GM19395 (cell line): Measurements from ENCODE around the gene FAM171A2.
"Not testable (repeated sequence)": the region's sequence is repeated elsewhere in the genome, so short reads cannot be mapped to it uniquely, and the experiment has no call there.

Source experiments
- ATAC-seq: cut with Tn5 transposase; IDR thresholded peaks from one replicate; pipeline ENCODE4 v1.9.1; 2021; ENCODE audit warnings: mild to moderate bottlenecking, moderate library complexity; ENCODE audit not compliant: unreplicated experiment

Gene FAM171A2

GRCh38 chr17:44363613-44364159, at the start of gene FAM171A2:
Gene FAM171A2 (minus strand): TSS chr17:44363853. CDS start chr17:44363714, 139 bp downstream.
- no peak for ATAC-seq

GRCh38 chr17:44409309-44410028, 45.8 kb upstream of the FAM171A2 start:
- no peak for ATAC-seq

GRCh38 chr17:44408786-44409185, 45.1 kb upstream of the FAM171A2 start:
- no peak for ATAC-seq

- ATAC-seq, result no peak
These were observed 39.0 kb upstream of the FAM171A2 start for GRCh38 chr17:44402564-44403172.

GRCh38 chr17:44400226-44400847, 36.7 kb upstream of the FAM171A2 start:
- no peak for ATAC-seq

- no peak for ATAC-seq
These were observed 35.3 kb upstream of the FAM171A2 start for GRCh38 chr17:44398692-44399691.

DNA sequence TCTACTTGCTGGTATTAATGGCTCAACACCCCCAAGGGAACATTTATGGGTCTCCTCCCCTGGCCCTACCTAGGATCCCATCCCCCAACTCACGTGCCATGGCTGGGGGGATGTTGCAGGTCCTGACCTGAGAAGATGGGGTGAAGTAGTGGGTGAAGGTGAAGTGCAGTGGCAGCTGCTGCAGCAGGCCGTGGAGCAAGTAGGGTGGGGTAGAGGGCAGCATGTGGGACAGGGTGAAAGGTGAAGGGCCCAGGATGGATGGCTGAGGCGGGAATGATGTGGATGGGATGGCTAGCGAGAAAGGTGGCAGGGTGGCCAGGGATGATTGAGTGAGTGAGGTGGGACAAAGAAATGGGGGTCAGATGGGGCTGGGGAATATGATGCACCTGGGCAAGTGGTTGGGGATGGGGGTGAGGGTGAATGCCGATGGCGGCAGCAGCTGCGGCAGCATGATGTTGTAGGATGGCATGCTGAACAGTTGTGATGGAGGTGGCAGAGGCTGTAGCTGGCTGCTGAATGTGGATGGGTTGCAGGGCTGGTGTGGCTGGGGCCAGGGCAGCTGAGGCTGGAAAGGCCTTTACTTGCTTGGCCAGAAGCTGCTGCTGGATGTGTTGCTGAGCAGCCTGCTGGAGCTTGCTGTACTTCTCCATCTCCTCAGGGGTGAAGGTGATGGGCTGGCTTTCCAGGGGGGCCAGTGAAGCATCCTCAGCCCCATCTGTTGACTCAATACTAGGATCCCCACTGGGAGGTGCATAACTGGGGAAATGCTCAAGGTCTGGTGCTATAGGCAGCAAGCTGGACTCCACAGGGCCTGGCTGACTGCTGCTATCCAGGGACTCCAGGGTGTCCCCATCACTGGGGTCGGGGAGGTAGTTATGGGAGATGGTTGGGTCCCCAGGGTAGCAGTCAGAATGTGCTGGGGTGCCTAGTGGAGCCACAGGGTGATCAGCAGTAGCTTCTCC, 34.1 kb upstream of the FAM171A2 start:
- ATAC-seq, result no peak

DNA sequence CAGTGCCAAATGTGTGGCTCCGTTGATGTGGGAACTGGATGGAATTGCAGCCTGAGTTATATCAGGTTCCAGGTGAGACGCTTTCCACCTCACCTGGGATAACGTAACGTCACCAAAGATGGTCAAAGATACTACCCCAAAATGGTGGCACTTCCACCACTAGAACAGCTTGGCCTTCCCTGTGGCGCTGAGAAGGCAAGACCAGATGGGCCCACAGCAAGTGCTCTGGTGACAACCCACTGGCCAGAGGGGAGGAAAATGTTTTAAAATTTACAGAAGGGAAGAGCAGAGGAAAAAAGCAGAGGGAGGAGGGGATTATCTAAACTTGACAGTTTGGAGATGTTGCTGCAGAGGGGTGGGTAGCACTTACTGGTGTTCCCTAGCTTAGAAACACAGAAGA, 33.3 kb upstream of the FAM171A2 start:
- no peak for ATAC-seq

GRCh38 chr17:44394833-44395232, 31.2 kb upstream of the FAM171A2 start:
- no peak for ATAC-seq

GRCh38 chr17:44394112-44394511, 30.5 kb upstream of the FAM171A2 start:
- ATAC-seq, result not testable (repeated sequence)

GRCh38 chr17:44390250-44390870, 26.7 kb upstream of the FAM171A2 start:
- ATAC-seq, result no peak

DNA sequence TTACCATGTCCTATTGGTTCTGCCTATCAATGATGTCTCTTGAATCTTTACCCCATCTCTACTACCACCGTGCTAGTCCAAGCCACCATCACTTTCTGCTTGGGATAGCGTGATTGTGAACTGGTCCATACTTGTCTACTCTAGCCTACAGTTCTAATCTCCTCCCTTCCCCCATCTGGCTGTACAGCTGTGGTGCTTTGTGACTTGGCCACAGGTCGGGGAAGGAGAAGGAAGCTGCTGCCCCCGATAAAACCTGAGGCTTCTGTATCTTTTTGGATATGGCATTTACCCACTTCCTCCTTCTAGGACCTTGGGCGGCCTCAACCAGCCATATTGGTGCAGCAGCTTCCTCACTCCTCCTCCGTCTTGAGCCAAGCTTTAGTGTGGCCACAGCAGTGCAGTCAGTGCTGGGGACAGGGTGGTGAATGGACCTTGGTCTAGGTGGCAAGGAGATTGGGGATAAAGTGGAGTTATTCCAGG, 26.1 kb upstream of the FAM171A2 start:
- no peak for ATAC-seq

DNA sequence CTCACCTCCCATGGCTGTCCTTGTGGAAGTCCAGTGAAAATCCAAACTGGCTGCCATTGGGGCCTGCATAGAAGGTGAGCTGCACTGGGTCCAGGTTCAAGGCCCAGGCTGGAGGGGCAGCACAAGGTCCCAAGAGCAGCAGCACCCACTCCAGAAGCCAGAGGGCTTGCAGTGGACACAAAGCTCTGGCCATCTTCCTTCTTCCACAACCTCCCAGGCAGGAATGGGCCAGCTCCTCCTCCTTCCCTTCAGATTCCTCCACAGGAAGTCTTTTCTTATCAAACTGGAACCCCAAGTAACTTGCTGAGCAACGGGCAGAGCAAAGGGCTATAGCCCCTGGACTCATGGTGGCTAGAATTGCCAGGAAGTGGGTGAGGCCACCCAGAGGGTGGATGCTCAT, 25.6 kb upstream of the FAM171A2 start, which contains the start of gene ITGA2B:
Gene ITGA2B, minus strand, starts transcription at position 369 of the 400 bp plus-strand sequence. Its CDS starts 176 bp downstream, at position 193.
- ATAC-seq, result no peak

GRCh38 chr17:44387804-44388203, 24.2 kb upstream of the FAM171A2 start:
- no peak for ATAC-seq

GRCh38 chr17:44386182-44386525, 22.5 kb upstream of the FAM171A2 start:
- no peak for ATAC-seq

GRCh38 chr17:44385287-44386181, 21.9 kb upstream of the FAM171A2 start:
- no peak for ATAC-seq

GRCh38 chr17:44384823-44385286, 21.2 kb upstream of the FAM171A2 start:
- no peak for ATAC-seq
